HepG2 (cell line): Measurements from ENCODE around the gene BRD1.

Experiments used
- CTCF ChIP-seq: sonication (generic); formaldehyde crosslinking; IDR thresholded peaks from 2 replicates; pipeline ENCODE4 v1.5.0; 2020; ENCODE audit warnings: mild to moderate bottlenecking, missing genetic modification reagents, moderate library complexity
- FIP1L1 ChIP-seq: fragments of 200-400 bp; formaldehyde crosslinking; IDR thresholded peaks from 2 replicates; pipeline ENCODE4 v1.6.1; 2018; ENCODE audit warnings: low read depth, mild to moderate bottlenecking, low read length, moderate library complexity, borderline replicate concordance; ENCODE audit not compliant: insufficient read depth
- FOXM1 ChIP-seq: sonication (generic); formaldehyde crosslinking; IDR thresholded peaks from 2 replicates; pipeline ENCODE4 v1.5.0; 2020; ENCODE audit warnings: missing genetic modification reagents
- POLR2AphosphoS5 ChIP-seq: IDR thresholded peaks from 2 replicates; pipeline ENCODE4 v1.6.1; 2012; ENCODE audit warnings: low read depth, low read length
- RORA ChIP-seq: sonication (generic); formaldehyde crosslinking; IDR thresholded peaks from 2 replicates; pipeline ENCODE4 v1.5.0; 2020; ENCODE audit warnings: mild to moderate bottlenecking, missing genetic modification reagents, moderate library complexity
- SIN3A ChIP-seq: IDR thresholded peaks from 2 replicates; pipeline ENCODE4 v1.6.1; 2011; ENCODE audit warnings: low read depth, mild to moderate bottlenecking, control low read depth, low read length, borderline replicate concordance
- ZNF280D ChIP-seq: sonication (generic); formaldehyde crosslinking; IDR thresholded peaks from 2 replicates; pipeline ENCODE4 v1.5.1; 2020; ENCODE audit warnings: mild to moderate bottlenecking, missing genetic modification reagents
- ZNF709 ChIP-seq: sonication (generic); formaldehyde crosslinking; IDR thresholded peaks from 2 replicates; pipeline ENCODE4 v1.5.0; 2020; ENCODE audit warnings: mild to moderate bottlenecking, missing genetic modification reagents
- ZNF800 ChIP-seq: sonication (generic); formaldehyde crosslinking; IDR thresholded peaks from 2 replicates; pipeline ENCODE4 v1.4.0; 2020; ENCODE audit warnings: missing genetic modification reagents

- TF ChIP-seq POLR2AphosphoS5: no peak
- no peak for TF ChIP-seq CTCF
- no peak for TF ChIP-seq RORA (CRISPR knock-in tag)
- no peak for TF ChIP-seq FIP1L1
- TF ChIP-seq SIN3A: no peak
- TF ChIP-seq ZNF800: no peak
- TF ChIP-seq ZNF280D (CRISPR knock-in tag): no peak
- TF ChIP-seq FOXM1 (CRISPR knock-in tag): no peak
- no peak for TF ChIP-seq ZNF709 (CRISPR knock-in tag)
These were observed 17.6 kb upstream of the BRD1 start for GRCh38 chr22:49845241-49845640.
